H1 (cell line): ENCODE measurements around the gene BEST2. TPM values are rescaled to one million over a fixed set of nuclear protein-coding genes. Genes with fewer than 3 reads are reported as not detected.

Source experiments
- CTCF ChIA-PET: fragments of 300-600 bp; sonication (Branson Sonifier 250); formaldehyde crosslinking; loops from one replicate; lab custom pipeline; 2021; ENCODE audit not compliant: partially characterized antibody; lab: Charles Lee
- POLR2A ChIA-PET: fragments of 300-600 bp; sonication (Branson Sonifier 250); formaldehyde crosslinking; loops from one replicate; lab custom pipeline; 2021; ENCODE audit warnings: inconsistent platforms; ENCODE audit not compliant: partially characterized antibody; lab: Charles Lee
- DNase-seq, 2 experiments: peaks; one replicate each; pipeline versions ENCODE4 v3.0.0 to v3.0.0-alpha.2; 2010 to 2022; ENCODE audit warnings: low spot score in 2 of 2, low read depth in 1 of 2, mixed read lengths in 1 of 2
- FAIRE-seq: peaks from 2 replicates; lab custom pipeline; 2011; peaks lifted over from hg19 to GRCh38; lab: Jason Lieb, UNC
- H2AFZ ChIP-seq: 2 replicates; pipeline ENCODE4 v1.8.1; 2012; ENCODE audit warnings: low read length, inconsistent platforms
- H2AK5ac ChIP-seq: 2 replicates; pipeline ENCODE4 v1.6.1; 2013; ENCODE audit warnings: low read depth, low read length
- H2BK120ac ChIP-seq: replicated peaks from 2 replicates; pipeline ENCODE3; 2013; ENCODE audit warnings: low read depth, low read length, inconsistent platforms
- H2BK12ac ChIP-seq: 2 replicates; pipeline ENCODE4 v1.6.1; 2013; ENCODE audit warnings: low read depth, low read length
- H2BK15ac ChIP-seq: 2 replicates; pipeline ENCODE4 v1.6.1; 2013; ENCODE audit warnings: low read length
- H2BK20ac ChIP-seq: 2 replicates; pipeline ENCODE4 v1.6.1; 2013; ENCODE audit warnings: low read length
- H2BK5ac ChIP-seq: 2 replicates; pipeline ENCODE4 v1.6.1; 2013; ENCODE audit warnings: low read depth, low read length
- H3K14ac ChIP-seq: 2 replicates; pipeline ENCODE4 v1.6.1; 2013; ENCODE audit warnings: inconsistent platforms; ENCODE audit not compliant: insufficient read length
- H3K18ac ChIP-seq: 2 replicates; pipeline ENCODE4 v1.6.1; 2013; ENCODE audit warnings: low read length; ENCODE audit errors: extremely low read depth
- H3K23ac ChIP-seq: 2 replicates; pipeline ENCODE4 v1.6.1; 2013; ENCODE audit warnings: inconsistent platforms; ENCODE audit not compliant: insufficient read length
- H3K23me2 ChIP-seq: 2 replicates; pipeline ENCODE4 v1.6.1; 2013; ENCODE audit warnings: low read depth, low read length
- H3K27ac ChIP-seq: 2 replicates; pipeline ENCODE4 v1.6.1; 2011; ENCODE audit warnings: low read depth, low read length, inconsistent platforms
- H3K27me3 ChIP-seq, 4 experiments: replicated peaks in 1 of 4; 1 replicate in 1 of 4; 2 replicates in 3 of 4; pipeline versions ENCODE4 v1.6.1 to v1.8.1; 2011 to 2013; ENCODE audit warnings: low read length in 3 of 4, mild to moderate bottlenecking in 3 of 4, inconsistent platforms in 2 of 4, mixed read lengths in 2 of 4, moderate library complexity in 1 of 4; ENCODE audit not compliant: control insufficient read depth in 3 of 4, insufficient read depth in 3 of 4; ENCODE audit errors: extremely low read depth in 1 of 4
- H3K36me3 ChIP-seq, 4 experiments: 2 replicates each; pipeline versions ENCODE4 v1.6.1 to v1.8.1; 2011 to 2013; ENCODE audit warnings: mild to moderate bottlenecking in 4 of 4, low read length in 3 of 4, moderate library complexity in 2 of 4, control low read depth in 1 of 4, inconsistent platforms in 1 of 4; ENCODE audit not compliant: insufficient read depth in 4 of 4, control insufficient read depth in 2 of 4
- H3K4ac ChIP-seq: replicated peaks from 2 replicates; pipeline ENCODE3; 2013; ENCODE audit warnings: low read length, low read depth, mixed read lengths, inconsistent platforms; ENCODE audit not compliant: insufficient read length
- H3K4me1 ChIP-seq, 4 experiments: replicated peaks in 1 of 4; 1 replicate in 1 of 4; 2 replicates in 3 of 4; pipeline versions ENCODE4 v1.6.1 to v1.8.1; 2011 to 2013; ENCODE audit warnings: low read length in 3 of 4, inconsistent platforms in 2 of 4, mixed read lengths in 1 of 4; ENCODE audit not compliant: insufficient read depth in 4 of 4, control insufficient read depth in 3 of 4
- H3K4me2 ChIP-seq, 2 experiments: 2 replicates each; pipeline versions ENCODE4 v1.6.1 to v1.8.1; 2011 to 2013; ENCODE audit warnings: low read depth in 2 of 2, low read length in 2 of 2, control low read depth in 1 of 2, inconsistent platforms in 1 of 2, mild to moderate bottlenecking in 1 of 2; ENCODE audit not compliant: insufficient read depth in 1 of 2
- H3K4me3 ChIP-seq, 4 experiments: fragments of 200-600, 300-600 bp in 1 of 4; sonication (generic), shearing (Covaris generic), sonication (Bioruptor Twin) in 1 of 4; 2 replicates each; pipeline versions ENCODE4 v1.5.1 to v1.8.1; 2011 to 2016; ENCODE audit warnings: low read length in 4 of 4, low read depth in 3 of 4, control low read depth in 2 of 4, inconsistent platforms in 2 of 4, mild to moderate bottlenecking in 2 of 4, mixed read lengths in 1 of 4, moderate library complexity in 1 of 4; ENCODE audit not compliant: insufficient read depth in 2 of 4; ENCODE audit errors: extremely low read depth in 1 of 4
- H3K56ac ChIP-seq: replicated peaks from 2 replicates; pipeline ENCODE3; 2013; ENCODE audit warnings: low read depth, mild to moderate bottlenecking, mixed read lengths, low read length, inconsistent platforms; ENCODE audit not compliant: insufficient read length
- H3K79me1 ChIP-seq: 2 replicates; pipeline ENCODE4 v1.6.1; 2013; ENCODE audit warnings: low read depth, low read length, control low read depth
- H3K79me2 ChIP-seq, 2 experiments: 2 replicates each; pipeline versions ENCODE4 v1.6.1 to v1.8.1; 2012 to 2013; ENCODE audit warnings: low read length in 2 of 2, mild to moderate bottlenecking in 2 of 2, inconsistent platforms in 1 of 2; ENCODE audit not compliant: insufficient read depth in 2 of 2, control insufficient read depth in 1 of 2
- H3K9ac ChIP-seq, 4 experiments: replicated peaks in 1 of 4; 1 replicate in 1 of 4; 2 replicates in 3 of 4; pipeline versions ENCODE4 v1.6.1 to v1.8.1; 2011 to 2013; ENCODE audit warnings: low read depth in 3 of 4, low read length in 3 of 4, control low read depth in 2 of 4, mild to moderate bottlenecking in 2 of 4, moderate library complexity in 2 of 4, inconsistent platforms in 1 of 4; ENCODE audit errors: extremely low read depth in 1 of 4
- H3K9me3 ChIP-seq, 2 experiments: 2 replicates each; pipeline versions ENCODE4 v1.6.1 to v1.8.1; 2012 to 2013; ENCODE audit warnings: mild to moderate bottlenecking in 2 of 2, moderate library complexity in 2 of 2, control low read depth in 1 of 2, inconsistent platforms in 1 of 2, low read depth in 1 of 2, low read length in 1 of 2, mixed read lengths in 1 of 2; ENCODE audit not compliant: insufficient read depth in 2 of 2
- H4K20me1 ChIP-seq, 2 experiments: replicated peaks in 1 of 2; 2 replicates each; pipeline versions ENCODE3 to v1.8.1; 2011 to 2013; ENCODE audit warnings: inconsistent platforms in 2 of 2, low read length in 2 of 2, mild to moderate bottlenecking in 1 of 2; ENCODE audit not compliant: insufficient read depth in 2 of 2, control insufficient read depth in 1 of 2
- H4K5ac ChIP-seq: 2 replicates; pipeline ENCODE4 v1.6.1; 2013; ENCODE audit warnings: low read length, low read depth, mixed read lengths, inconsistent platforms; ENCODE audit not compliant: insufficient read length
- H4K8ac ChIP-seq: 2 replicates; pipeline ENCODE4 v1.8.0; 2013; ENCODE audit warnings: mild to moderate bottlenecking, moderate library complexity, low read length, inconsistent platforms; ENCODE audit not compliant: insufficient read depth; ENCODE audit errors: extremely low read depth
- H4K91ac ChIP-seq: replicated peaks from 2 replicates; pipeline ENCODE3; 2013; ENCODE audit warnings: low read length, mixed read lengths, inconsistent platforms; ENCODE audit not compliant: insufficient read length
- CHD2 ChIP-seq: IDR thresholded peaks from 2 replicates; pipeline ENCODE4 v1.6.1; 2012; ENCODE audit warnings: low read length, improper control_type of control experiment
- HDAC2 ChIP-seq, 2 experiments: fragments of 300-600 bp in 1 of 2; sonication (generic) in 1 of 2; IDR thresholded peaks; 2 replicates each; pipeline ENCODE4 v1.6.1; 2011 to 2012; ENCODE audit warnings: low read depth in 2 of 2, low read length in 2 of 2, mild to moderate bottlenecking in 2 of 2, moderate library complexity in 2 of 2, borderline replicate concordance in 1 of 2, inconsistent platforms in 1 of 2
- KDM5A ChIP-seq: fragments of 200-600 bp; IDR thresholded peaks from 2 replicates; pipeline ENCODE4 v1.7.1; 2012; ENCODE audit warnings: mild to moderate bottlenecking, low read length, inconsistent platforms, mixed read lengths
- NRF1 ChIP-seq: IDR thresholded peaks from 2 replicates; pipeline ENCODE4 v1.6.1; 2011; ENCODE audit warnings: mild to moderate bottlenecking, low read depth, low read length, improper control_type of control experiment
- SIN3A ChIP-seq, 2 experiments: IDR thresholded peaks in 1 of 2; conservative IDR thresholded peaks in 1 of 2; 2 replicates each; pipeline ENCODE4 v1.6.1; 2011 to 2012; ENCODE audit warnings: low read length in 2 of 2, improper control_type of control experiment in 1 of 2, low read depth in 1 of 2, mild to moderate bottlenecking in 1 of 2
- TAF1 ChIP-seq: IDR thresholded peaks from 2 replicates; pipeline ENCODE4 v1.6.1; 2011; ENCODE audit warnings: mild to moderate bottlenecking, low read depth, low read length
- TCF12 ChIP-seq: IDR thresholded peaks from 2 replicates; pipeline ENCODE4 v1.6.1; 2011; ENCODE audit warnings: low read depth, mild to moderate bottlenecking, low read length
- WGBS, 2 experiments: shearing (Covaris generic) in 1 of 2; methylation state at CpG; one replicate each; pipeline versions ENCODE4 v1.1.6 to v1.1.7; 2013 to 2015; ENCODE audit warnings: low lambda C conversion rate in 2 of 2, mixed read lengths in 2 of 2, inconsistent platforms in 1 of 2, low coverage in 1 of 2, missing lambda C conversion rate in 1 of 2; ENCODE audit not compliant: insufficient replicate concordance in 2 of 2, insufficient coverage in 1 of 2, insufficient read length in 1 of 2; ENCODE audit errors: extremely low coverage in 1 of 2, missing lambda C conversion rate in 1 of 2; 5-methylcytosine and 5-hydroxymethylcytosine counted together
- polyA plus RNA-seq, 7 experiments: library from polyadenylated mRNA; depleted of rRNA in 3 of 7; stranded (reverse) in 5 of 7; unstranded in 2 of 7; fragments of >200 nt in 5 of 7; fragments of 200-250 nt in 2 of 7; gene quantifications; 1 replicate in 5 of 7; 2 replicates in 1 of 7; 4 replicates in 1 of 7; pipeline versions ENCODE4 v1.2.1 to v1.2.3, GENCODE V29; 2011 to 2013; ENCODE audit warnings: missing spikeins in 2 of 7, mixed read lengths in 2 of 7
- total RNA-seq: library from RNA; stranded (reverse); fragmentation: NEBNext Ultra II Directional; extraction: Animal tissue kit (Norgen Biotek cat#: 25700); gene quantifications from 2 replicates; pipeline ENCODE4 v1.2.1, GENCODE V29; 2021
- TF ChIP-seq, protein P1 (sequence below): IDR thresholded peaks from 2 replicates; pipeline ENCODE4 v1.6.1; 2012; ENCODE audit warnings: inconsistent platforms

The BEST2 gene
- total and polyA plus RNA-seq, 2 of the 8 experiments (the other 6 are each of a cell fraction or from before 2014, with no cell fraction given): 4.6 to 7.3 TPM

DNA sequence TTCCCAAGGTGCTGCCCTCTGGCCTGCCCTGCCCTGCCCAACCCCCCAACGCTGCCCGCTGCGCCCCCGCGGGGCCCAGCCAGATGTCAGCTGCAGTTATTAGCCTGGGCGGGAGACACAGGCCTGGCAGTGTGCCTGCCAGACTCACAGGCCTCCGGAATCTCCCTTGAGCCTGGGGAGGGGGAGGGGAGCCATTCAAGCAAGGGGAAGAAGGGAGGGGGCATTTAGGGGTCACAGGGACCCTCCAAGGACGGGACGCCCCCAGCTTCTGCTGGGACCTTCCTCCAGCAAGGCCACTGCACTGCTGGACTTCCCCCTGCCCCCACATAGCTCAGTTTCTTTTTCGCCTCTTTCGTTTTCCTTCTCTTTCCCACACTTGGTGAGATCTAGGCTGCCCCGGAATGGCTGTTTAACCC lies 37.1 kb downstream of the BEST2 start:
- Histone ChIP-seq H3K23ac (no peak overlapping the region), H2BK5ac (0 out of 2 replicates have a peak overlapping the region, but pooled peaks have one; percentile 60)
- no peak for TF ChIP-seq NRF1
- no peak for TF ChIP-seq KDM5A
- 0 out of 4 replicates have a peak, but pooled peaks of 1 of the 2 experiments have one; percentile 56 for TF ChIP-seq SIN3A (conservative IDR thresholded peaks at IDR 0.05 in 1 of 2, IDR thresholded peaks at IDR 0.05 in 1 of 2; ENCODE audit: low read depth in 1 of 2, low read length in 2 of 2)
- peak; percentile 26; the same call in 1 of the 2 replicates for TF ChIP-seq TAF1
- TF ChIP-seq HDAC2 (IDR thresholded peaks at IDR 0.05; ENCODE audit: borderline replicate concordance in 1 of 2, low read depth in 2 of 2, low read length in 2 of 2): 0 out of 4 replicates have a peak, but pooled peaks of 1 of the 2 experiments have one; percentile 53
- TF ChIP-seq, protein P1, sequence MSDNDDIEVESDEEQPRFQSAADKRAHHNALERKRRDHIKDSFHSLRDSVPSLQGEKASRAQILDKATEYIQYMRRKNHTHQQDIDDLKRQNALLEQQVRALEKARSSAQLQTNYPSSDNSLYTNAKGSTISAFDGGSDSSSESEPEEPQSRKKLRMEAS: 0 out of 2 replicates have a peak, but pooled peaks have one; percentile 47
- 0 out of 2 replicates have a peak, but pooled peaks have one; percentile 46 for TF ChIP-seq CHD2
- peak; percentile 71; the same call in 1 of the 2 replicates for TF ChIP-seq TCF12
- TF ChIP-seq, all 59 proteins: peak for 6
- Histone ChIP-seq H2AFZ (no peak overlapping the region), H3K23me2 (peaks cover 33% of the 10 kb centered on the region), H2AK5ac (no peak overlapping the region), H3K4me3 (peak overlapping the region; percentile 36 to 71 (median 53); a peak in 6 of 8 replicates), H3K56ac (no peak overlapping the region), H3K79me1 (no peaks in the 10 kb centered on the region; the same call in 1 of the 2 replicates), H3K4ac (peak overlapping the region; percentile 6), H4K8ac (no peak overlapping the region), H2BK15ac (peak overlapping the region; percentile 23; the same call in 1 of the 2 replicates), H2BK120ac (no peak overlapping the region), H4K20me1 (peaks cover 0 to 1% of the 10 kb centered on the region in 2 experiments), H4K5ac (no peak overlapping the region), H3K14ac (no peak overlapping the region), H3K4me2 (peak overlapping the region; percentile 70 to 74), H4K91ac (peak overlapping the region; percentile 15), H3K4me1 (peaks cover 12 to 36% (median 21%) of the 10 kb centered on the region in 4 experiments), H3K18ac (peak overlapping the region; percentile 85), H3K27me3 (peaks cover 0 to 18% (median 13%) of the 10 kb centered on the region in 4 experiments; a peak in 5 of 7 replicates), H3K9ac (0 out of 7 replicates have a peak overlapping the region, but pooled peaks of 2 of the 4 experiments have one; percentile 29 to 38), H2BK20ac (peak overlapping the region; percentile 82; the same call in 1 of the 2 replicates), H3K36me3 (no peaks in the 10 kb centered on the region), H2BK12ac (no peak overlapping the region; the same call in 1 of the 2 replicates), H3K27ac (no peak overlapping the region), H3K9me3 (no peaks in the 10 kb centered on the region), H3K79me2 (no peaks in the 10 kb centered on the region)
- DNase-seq (no peak), FAIRE-seq (no peak)
- CTCF ChIA-PET: interaction anchor here (0.5 to 4.5 kb wide), 6 partner anchors 11 to 88 kb away, joined by 3 to 39 read pairs (median 6); partner anchors contain the start of genes PRDX2 and THSD8
- 15% methylated on average over 9 of the region's 12 CpGs; no CpG with 5 or more reads in 1 of the 2 experiments for WGBS, 2 experiments
- POLR2A ChIA-PET: interaction anchor here (0.6 to 5.5 kb wide), 13 partner anchors 11 to 91 kb away, joined by 3 to 44 read pairs (median 4); partner anchors contain the start of genes GET3, HOOK2, RNASEH2A and TNPO2
